ENCODE measurements around the gene NTNG1. TPM values are rescaled to one million over a fixed set of nuclear protein-coding genes. Genes with fewer than 3 reads are reported as not detected.

NTNG1 gene
- total and polyA plus RNA-seq, 5 donors from 2014 or later: not detected

- H3K27ac ChIP-seq (ENCODE audit: insufficient read depth, low read length, poor library complexity, severe bottlenecking): no peak overlapping the region
- no peaks in the 10 kb centered on the region for H3K27me3 ChIP-seq (ENCODE audit: control insufficient read depth, insufficient read depth, low read length)
- no peaks in the 10 kb centered on the region for H3K9me3 ChIP-seq (ENCODE audit: control insufficient read depth in 2 of 2, low read length in 2 of 2)
- H3K9me3 Mint-ChIP-seq: peaks cover 0 to 10% (median 0%) of the 10 kb centered on the region in 7 donors
- H3K36me3 Mint-ChIP-seq: no peaks in the 10 kb centered on the region
- H3K4me3 Mint-ChIP-seq: no peak overlapping the region
- ATAC-seq (ENCODE audit: low read depth in 2 of 2) (no peak), DNase-seq (no peak)
- H3K4me1 Mint-ChIP-seq: no peaks in the 10 kb centered on the region
- no peaks in the 10 kb centered on the region for H3K27me3 Mint-ChIP-seq
- H3K27ac Mint-ChIP-seq: no peak overlapping the region
- H3K4me1 ChIP-seq (ENCODE audit: control insufficient read depth, insufficient read depth, low read length, poor library complexity, severe bottlenecking): no peaks in the 10 kb centered on the region
- no peaks in the 10 kb centered on the region for H3K36me3 ChIP-seq (ENCODE audit: control insufficient read depth, insufficient read depth, low read length)
- no peak overlapping the region for H3K4me3 ChIP-seq (ENCODE audit: low read depth, low read length)
Observed at GRCh38 chr1:107200631-107201030, 59.8 kb downstream of the NTNG1 start.

DNA sequence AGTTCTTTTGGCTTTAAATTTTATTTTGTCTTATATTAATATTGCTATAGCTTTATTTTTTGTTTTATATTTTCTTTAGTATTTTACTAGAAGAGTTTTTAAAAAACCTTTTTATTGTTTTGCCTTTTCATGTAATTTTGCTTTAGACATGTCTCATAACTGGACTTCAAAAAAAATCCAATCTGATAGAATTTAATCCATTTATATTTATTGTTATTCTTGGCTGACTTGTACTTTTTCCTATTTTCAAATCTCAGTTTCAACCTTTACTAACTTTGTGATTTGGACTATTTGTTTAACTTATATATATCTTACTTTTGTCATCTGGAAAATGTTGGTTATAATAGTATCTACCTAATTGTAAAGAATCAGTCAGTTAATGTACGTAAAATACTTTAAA is 61.2 kb downstream of the NTNG1 start:
- Mint-ChIP-seq H3K36me3 (no peaks in the 10 kb centered on the region), H3K4me1 (no peaks in the 10 kb centered on the region), H3K27me3 (no peaks in the 10 kb centered on the region), H3K4me3 (no peak overlapping the region), H3K27ac (no peak overlapping the region), H3K9me3 (peaks cover 0 to 10% (median 0%) of the 10 kb centered on the region in 7 donors)
- no peak for ATAC-seq (ENCODE audit: low read depth in 2 of 2)
- Histone ChIP-seq H3K27me3 (ENCODE audit: control insufficient read depth, insufficient read depth, low read length) (no peaks in the 10 kb centered on the region), H3K36me3 (ENCODE audit: control insufficient read depth, insufficient read depth, low read length) (no peaks in the 10 kb centered on the region), H3K4me3 (ENCODE audit: low read depth, low read length) (no peak overlapping the region), H3K27ac (ENCODE audit: insufficient read depth, low read length, poor library complexity, severe bottlenecking) (no peak overlapping the region), H3K9me3 (ENCODE audit: control insufficient read depth in 2 of 2, low read length in 2 of 2) (no peaks in the 10 kb centered on the region), H3K4me1 (ENCODE audit: control insufficient read depth, insufficient read depth, low read length, poor library complexity, severe bottlenecking) (no peaks in the 10 kb centered on the region)
- DNase-seq: no peak

DNA sequence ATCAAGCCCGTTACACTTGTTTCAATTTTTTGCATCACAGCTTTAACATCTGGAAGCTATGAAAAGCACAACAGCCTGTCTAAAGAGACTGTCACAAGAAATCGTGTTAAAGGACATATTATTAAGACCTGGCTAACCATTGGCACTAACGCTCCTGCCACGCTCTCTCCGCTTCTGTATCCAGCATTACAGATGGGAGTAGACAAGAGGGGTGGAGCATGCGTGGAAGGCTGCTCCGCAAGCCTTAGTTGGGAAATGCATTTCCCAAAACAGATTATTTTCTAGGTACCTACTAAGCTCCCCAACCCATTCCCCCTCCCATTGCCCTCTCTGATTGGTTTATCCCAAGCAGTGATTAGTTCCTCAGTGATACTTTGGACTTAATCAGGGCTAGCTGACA is 72.4 kb downstream of the NTNG1 start:
- Histone ChIP-seq H3K4me1 (ENCODE audit: control insufficient read depth, insufficient read depth, low read length, poor library complexity, severe bottlenecking) (no peaks in the 10 kb centered on the region), H3K9me3 (ENCODE audit: control insufficient read depth in 2 of 2, low read length in 2 of 2) (no peaks in the 10 kb centered on the region), H3K4me3 (ENCODE audit: low read depth, low read length) (no peak overlapping the region), H3K36me3 (ENCODE audit: control insufficient read depth, insufficient read depth, low read length) (no peaks in the 10 kb centered on the region), H3K27me3 (ENCODE audit: control insufficient read depth, insufficient read depth, low read length) (no peaks in the 10 kb centered on the region), H3K27ac (ENCODE audit: insufficient read depth, low read length, poor library complexity, severe bottlenecking) (no peak overlapping the region)
- no peaks in the 10 kb centered on the region for H3K36me3 Mint-ChIP-seq
- ATAC-seq (ENCODE audit: low read depth in 2 of 2) (no peak), DNase-seq (no peak)
- no peak overlapping the region for H3K4me3 Mint-ChIP-seq
- no peaks in the 10 kb centered on the region for H3K27me3 Mint-ChIP-seq
- peaks cover 0 to 23% (median 4%) of the 10 kb centered on the region in 7 donors for H3K9me3 Mint-ChIP-seq
- H3K27ac Mint-ChIP-seq: no peak overlapping the region
- no peaks in the 10 kb centered on the region for H3K4me1 Mint-ChIP-seq

- no peaks in the 10 kb centered on the region for H3K4me1 ChIP-seq (ENCODE audit: control insufficient read depth, insufficient read depth, low read length, poor library complexity, severe bottlenecking)
- no peaks in the 10 kb centered on the region for H3K36me3 ChIP-seq (ENCODE audit: control insufficient read depth, insufficient read depth, low read length)
- H3K9me3 Mint-ChIP-seq: peaks cover 0 to 29% (median 5%) of the 10 kb centered on the region in 7 donors
- no peak overlapping the region for H3K4me3 Mint-ChIP-seq
- DNase-seq (no peak), ATAC-seq (ENCODE audit: low read depth in 2 of 2) (no peak)
- no peak overlapping the region for H3K27ac Mint-ChIP-seq
- no peaks in the 10 kb centered on the region for H3K36me3 Mint-ChIP-seq
- no peak overlapping the region for H3K27ac ChIP-seq (ENCODE audit: insufficient read depth, low read length, poor library complexity, severe bottlenecking)
- H3K27me3 ChIP-seq (ENCODE audit: control insufficient read depth, insufficient read depth, low read length): no peaks in the 10 kb centered on the region
- no peaks in the 10 kb centered on the region for H3K4me1 Mint-ChIP-seq
- no peaks in the 10 kb centered on the region for H3K27me3 Mint-ChIP-seq
- no peak overlapping the region for H3K4me3 ChIP-seq (ENCODE audit: low read depth, low read length)
- H3K9me3 ChIP-seq (ENCODE audit: control insufficient read depth in 2 of 2, low read length in 2 of 2): peaks cover 0 to 7% of the 10 kb centered on the region in 2 experiments
Observed at GRCh38 chr1:107220036-107220435, 79.2 kb downstream of the NTNG1 start.

- Mint-ChIP-seq H3K36me3 (no peaks in the 10 kb centered on the region), H3K4me3 (no peak overlapping the region), H3K27me3 (no peaks in the 10 kb centered on the region), H3K9me3 (no peaks in the 10 kb centered on the region), H3K27ac (no peak overlapping the region), H3K4me1 (no peaks in the 10 kb centered on the region)
- H3K4me1 ChIP-seq (ENCODE audit: control insufficient read depth, insufficient read depth, low read length, poor library complexity, severe bottlenecking): no peaks in the 10 kb centered on the region
- H3K27ac ChIP-seq (ENCODE audit: insufficient read depth, low read length, poor library complexity, severe bottlenecking): no peak overlapping the region
- no peak overlapping the region for H3K4me3 ChIP-seq (ENCODE audit: low read depth, low read length)
- H3K36me3 ChIP-seq (ENCODE audit: control insufficient read depth, insufficient read depth, low read length): no peaks in the 10 kb centered on the region
- DNase-seq (no peak), ATAC-seq (ENCODE audit: low read depth in 2 of 2) (no peak)
- no peaks in the 10 kb centered on the region for H3K27me3 ChIP-seq (ENCODE audit: control insufficient read depth, insufficient read depth, low read length)
- H3K9me3 ChIP-seq (ENCODE audit: control insufficient read depth in 2 of 2, low read length in 2 of 2): no peaks in the 10 kb centered on the region
Observed at GRCh38 chr1:107225706-107226105, 84.9 kb downstream of the NTNG1 start.

GRCh38 chr1:107228704-107229371 is 88.0 kb downstream of the NTNG1 start:
- no peak overlapping the region for H3K27ac Mint-ChIP-seq
- peaks cover 0 to 2% (median 0%) of the 10 kb centered on the region in 7 donors for H3K9me3 Mint-ChIP-seq
- DNase-seq (no peak), ATAC-seq (ENCODE audit: low read depth in 2 of 2) (no peak)
- no peaks in the 10 kb centered on the region for H3K9me3 ChIP-seq (ENCODE audit: control insufficient read depth in 2 of 2, low read length in 2 of 2)
- no peak overlapping the region for H3K4me3 Mint-ChIP-seq
- H3K27ac ChIP-seq (ENCODE audit: insufficient read depth, low read length, poor library complexity, severe bottlenecking): no peak overlapping the region
- H3K27me3 Mint-ChIP-seq: no peaks in the 10 kb centered on the region
- H3K4me1 Mint-ChIP-seq: no peaks in the 10 kb centered on the region
- no peaks in the 10 kb centered on the region for H3K36me3 ChIP-seq (ENCODE audit: control insufficient read depth, insufficient read depth, low read length)
- no peak overlapping the region for H3K4me3 ChIP-seq (ENCODE audit: low read depth, low read length)
- H3K27me3 ChIP-seq (ENCODE audit: control insufficient read depth, insufficient read depth, low read length): no peaks in the 10 kb centered on the region
- H3K4me1 ChIP-seq (ENCODE audit: control insufficient read depth, insufficient read depth, low read length, poor library complexity, severe bottlenecking): no peaks in the 10 kb centered on the region
- no peaks in the 10 kb centered on the region for H3K36me3 Mint-ChIP-seq

DNA sequence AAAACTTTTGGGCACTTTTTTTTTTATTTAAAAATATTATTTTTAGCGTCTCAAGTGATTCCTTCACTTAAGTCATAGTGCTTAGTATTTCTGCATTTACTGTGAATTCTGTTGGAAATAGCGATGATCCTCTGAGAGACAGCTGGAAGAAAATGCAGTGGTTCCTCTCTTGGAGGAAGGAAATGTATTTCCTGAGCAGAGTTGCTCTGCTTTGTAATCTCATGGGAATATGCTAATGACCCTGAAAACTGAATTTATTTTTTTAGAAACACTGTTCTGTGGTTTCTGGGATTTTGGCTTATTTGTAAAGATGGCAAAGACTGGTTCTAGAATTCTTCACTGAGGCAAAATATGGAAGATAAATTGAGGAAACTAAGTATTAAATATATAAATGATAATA is 88.9 kb downstream of the NTNG1 start:
- Mint-ChIP-seq H3K36me3 (no peaks in the 10 kb centered on the region), H3K4me1 (no peaks in the 10 kb centered on the region), H3K4me3 (no peak overlapping the region), H3K27ac (no peak overlapping the region), H3K27me3 (no peaks in the 10 kb centered on the region), H3K9me3 (peaks cover 0 to 2% (median 0%) of the 10 kb centered on the region in 7 donors)
- ATAC-seq (ENCODE audit: low read depth in 2 of 2) (no peak), DNase-seq (no peak)
- Histone ChIP-seq H3K4me3 (ENCODE audit: low read depth, low read length) (no peak overlapping the region), H3K27me3 (ENCODE audit: control insufficient read depth, insufficient read depth, low read length) (no peaks in the 10 kb centered on the region), H3K4me1 (ENCODE audit: control insufficient read depth, insufficient read depth, low read length, poor library complexity, severe bottlenecking) (no peaks in the 10 kb centered on the region), H3K9me3 (ENCODE audit: control insufficient read depth in 2 of 2, low read length in 2 of 2) (no peaks in the 10 kb centered on the region), H3K36me3 (ENCODE audit: control insufficient read depth, insufficient read depth, low read length) (no peaks in the 10 kb centered on the region), H3K27ac (ENCODE audit: insufficient read depth, low read length, poor library complexity, severe bottlenecking) (no peak overlapping the region)

DNA sequence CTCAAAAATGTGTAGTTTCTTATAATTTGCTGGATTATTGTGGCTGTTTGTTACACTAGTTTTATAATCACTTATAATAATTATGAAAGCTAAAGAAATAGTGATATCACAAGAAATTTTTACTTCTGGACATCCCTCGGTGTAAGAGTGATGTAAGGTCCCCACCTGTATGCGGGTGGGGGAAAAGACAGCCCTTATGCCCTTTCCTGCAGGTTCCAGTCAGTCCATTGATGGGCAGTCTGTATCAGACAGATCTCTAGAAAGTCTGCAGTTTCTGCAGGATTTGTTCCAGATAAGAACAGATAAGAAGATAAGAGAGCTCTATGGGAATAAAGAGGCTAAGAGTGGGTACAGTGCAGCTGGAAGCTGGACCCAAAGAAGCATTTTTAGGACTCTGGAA is 89.3 kb downstream of the NTNG1 start:
- no peaks in the 10 kb centered on the region for H3K27me3 Mint-ChIP-seq
- H3K9me3 ChIP-seq (ENCODE audit: control insufficient read depth in 2 of 2, low read length in 2 of 2): no peaks in the 10 kb centered on the region
- DNase-seq (no peak), ATAC-seq (ENCODE audit: low read depth in 2 of 2) (no peak)
- H3K4me3 ChIP-seq (ENCODE audit: low read depth, low read length): no peak overlapping the region
- H3K36me3 Mint-ChIP-seq: no peaks in the 10 kb centered on the region
- H3K27ac Mint-ChIP-seq: no peak overlapping the region
- no peaks in the 10 kb centered on the region for H3K36me3 ChIP-seq (ENCODE audit: control insufficient read depth, insufficient read depth, low read length)
- peaks cover 0 to 2% (median 0%) of the 10 kb centered on the region in 7 donors for H3K9me3 Mint-ChIP-seq
- no peak overlapping the region for H3K27ac ChIP-seq (ENCODE audit: insufficient read depth, low read length, poor library complexity, severe bottlenecking)
- H3K4me1 ChIP-seq (ENCODE audit: control insufficient read depth, insufficient read depth, low read length, poor library complexity, severe bottlenecking): no peaks in the 10 kb centered on the region
- no peak overlapping the region for H3K4me3 Mint-ChIP-seq
- H3K4me1 Mint-ChIP-seq: no peaks in the 10 kb centered on the region
- no peaks in the 10 kb centered on the region for H3K27me3 ChIP-seq (ENCODE audit: control insufficient read depth, insufficient read depth, low read length)
